Epithelial cell of esophagus (primary cell): ENCODE measurements around the gene SURF2.

ENCODE experiments used
- DNase-seq: peaks from one replicate; pipeline ENCODE4 v3.0.0; 2010; ENCODE audit warnings: low read depth
- H3K4me3 ChIP-seq: 2 replicates; pipeline ENCODE4 v1.5.1; 2011; ENCODE audit warnings: mild to moderate bottlenecking, low read length, control low read depth
- CTCF ChIP-seq: IDR thresholded peaks from 2 replicates; pipeline ENCODE4 v1.5.1; 2011; ENCODE audit warnings: low read depth, mild to moderate bottlenecking, low read length, control low read depth, inconsistent platforms; ENCODE audit not compliant: insufficient read depth; ENCODE audit errors: missing control alignments

SURF2 gene

GRCh38 chr9:133402689-133403088 is 46.3 kb downstream of the SURF2 start:
- TF ChIP-seq CTCF = no peak
- no peak for DNase-seq

GRCh38 chr9:133403766-133404453 is 47.6 kb downstream of the SURF2 start:
- DNase-seq = peak; percentile 84
- peak; percentile 83 for TF ChIP-seq CTCF

More at GRCh38 chr9:133402689-133403088, 46.3 kb downstream of the SURF2 start:
- H3K4me3 ChIP-seq = no peak overlapping the region

DNA sequence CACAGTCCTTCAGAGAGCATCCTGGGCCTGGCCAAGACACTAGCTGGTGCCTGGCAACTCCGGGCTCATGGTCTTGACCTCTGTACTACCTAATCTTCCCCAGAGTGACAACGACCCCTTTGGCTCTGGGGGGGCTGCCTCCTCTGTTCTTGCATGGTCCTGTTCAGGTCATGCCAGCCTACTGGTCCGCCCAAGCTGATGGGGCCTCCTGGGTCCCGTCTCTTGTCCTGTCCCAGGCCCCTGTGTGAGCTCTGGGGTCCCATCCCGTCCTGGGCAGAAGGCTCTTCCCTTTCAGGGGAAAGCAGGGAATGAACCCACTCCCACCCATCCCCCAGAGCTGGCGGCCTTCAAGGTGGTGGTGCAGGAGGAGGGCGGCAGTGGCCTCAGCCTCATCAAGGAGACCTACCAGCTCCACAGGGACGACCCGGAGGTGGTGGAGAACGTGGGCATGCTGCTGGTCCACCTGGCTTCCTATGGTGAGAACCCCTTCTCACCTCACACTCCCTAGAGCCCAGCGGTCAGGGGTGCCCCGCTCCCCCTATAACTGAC is 48.2 kb downstream of the SURF2 start:
- H3K4me3 ChIP-seq = no peak overlapping the region
- no peak for TF ChIP-seq CTCF
- no peak for DNase-seq

More at GRCh38 chr9:133403766-133404453, 47.6 kb downstream of the SURF2 start:
- no peak overlapping the region for H3K4me3 ChIP-seq

- TF ChIP-seq CTCF = no peak
- H3K4me3 ChIP-seq = no peak overlapping the region
- peak; percentile 9 for DNase-seq
Observed at GRCh38 chr9:133405508-133406438, 49.4 kb downstream of the SURF2 start.

DNA sequence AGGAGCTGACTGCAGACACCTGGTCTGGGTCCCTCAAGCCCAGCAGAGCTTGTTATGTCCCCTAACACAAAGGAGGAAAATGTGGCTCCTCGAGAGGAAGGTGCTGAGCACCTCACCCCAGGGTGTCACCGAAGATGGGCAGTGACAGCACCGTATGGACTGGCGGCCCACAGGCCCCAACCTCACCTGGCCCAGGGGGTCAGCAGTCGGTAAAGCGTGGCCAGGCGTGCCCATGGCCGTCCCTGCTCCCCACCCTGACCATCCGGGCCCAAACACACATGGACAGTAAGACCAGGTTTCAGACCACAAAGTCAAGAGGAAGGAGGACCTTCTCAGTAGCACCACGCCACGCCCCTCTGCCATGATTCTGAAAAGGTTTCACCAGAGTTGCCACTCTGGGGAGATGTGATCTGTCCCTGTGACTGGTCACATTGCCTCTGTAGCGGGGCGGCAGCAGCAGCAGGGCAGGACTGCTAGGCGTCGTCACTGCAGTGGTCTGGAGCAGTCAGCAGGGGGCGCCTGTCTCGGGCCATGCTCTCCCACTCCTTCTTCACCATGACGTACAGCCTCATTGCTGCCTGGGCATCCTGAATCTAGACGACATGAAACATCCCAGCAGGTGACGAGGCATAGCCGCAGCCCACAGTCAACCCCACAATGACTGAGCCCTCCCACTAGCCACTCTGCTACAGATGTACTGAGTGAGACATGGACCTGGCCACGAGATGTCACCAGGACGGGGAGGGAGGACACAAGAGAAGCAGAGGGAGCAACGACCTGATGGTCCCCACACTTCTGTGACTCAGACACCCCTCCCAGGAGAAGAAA is 50.3 kb downstream of the SURF2 start:
- DNase-seq = peak; percentile 83
- H3K4me3 ChIP-seq = no peak overlapping the region
- peak; percentile 90 for TF ChIP-seq CTCF

DNA sequence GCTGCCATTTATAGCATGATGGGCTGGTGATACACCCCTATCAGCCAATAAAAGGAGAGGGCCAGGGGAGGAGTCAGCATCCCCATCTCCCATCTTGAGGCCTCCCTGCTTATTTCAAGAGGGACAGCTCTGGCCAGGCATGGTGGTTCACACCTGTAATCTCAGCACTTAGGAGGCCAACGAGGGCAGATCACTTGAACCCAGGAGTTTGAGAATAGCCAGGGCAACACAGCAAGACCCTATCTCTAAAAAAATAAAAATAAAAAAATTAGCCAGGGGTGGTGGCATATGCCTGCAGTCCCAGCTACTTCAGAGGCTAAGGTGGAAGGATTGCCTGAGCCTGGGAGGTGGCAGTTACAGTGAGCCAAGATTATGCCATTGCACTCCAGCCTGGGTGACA is 51.7 kb downstream of the SURF2 start:
- H3K4me3 ChIP-seq = no peak overlapping the region
- DNase-seq = no peak
- TF ChIP-seq CTCF = no peak
